GM12878 (cell line): ENCODE results near the gene MSH6. TPM values are rescaled to one million over a fixed set of nuclear protein-coding genes. Genes with fewer than 3 reads are reported as not detected.

ENCODE experiments used
- ATAC-seq: fragments of 200-7000 bp; cut with Tn5 transposase; 3 replicates; pipeline ENCODE4 v1.9.1; 2020; ENCODE audit warnings: mild to moderate bottlenecking, moderate library complexity
- BruUV-seq: library from RNA; stranded (reverse); fragments of 400-500 nt; replicated peaks from 2 replicates; lab custom pipeline; 2021; lab: Mats Ljungman, UMichigan
- CTCF ChIA-PET: fragments of 300-600 bp; sonication (Branson Sonifier 250); formaldehyde crosslinking; extraction: SDS; loops from one replicate; lab custom pipeline; 2021; ENCODE audit warnings: inconsistent platforms; lab: Yijun Ruan, JAX
- POLR2A ChIA-PET: fragments of 350-600 bp; formaldehyde crosslinking; extraction: SDS; loops from one replicate; lab custom pipeline; 2021; ENCODE audit warnings: inconsistent platforms; lab: Charles Lee
- RAD21 ChIA-PET: fragments of 300-600 bp; sonication (Branson Sonifier 250); formaldehyde crosslinking; loops from one replicate; lab custom pipeline; 2023; ENCODE audit warnings: antibody characterized with exemption; ENCODE audit not compliant: unreplicated experiment; lab: Charles Lee
- SMC1A ChIA-PET: fragments of 300-600 bp; sonication (Branson Sonifier 250); formaldehyde crosslinking; loops from one replicate; lab custom pipeline; 2023; ENCODE audit not compliant: unreplicated experiment, uncharacterized antibody; lab: Charles Lee
- DNase-seq: peaks from one replicate; pipeline ENCODE4 v3.0.0-alpha.2; 2011; ENCODE audit warnings: low read depth, low spot score
- FAIRE-seq: peaks from 3 replicates; lab custom pipeline; 2011; peaks lifted over from hg19 to GRCh38; lab: Jason Lieb, UNC
- H2AFZ ChIP-seq: 2 replicates; pipeline ENCODE4 v1.6.0; 2011; ENCODE audit warnings: low read depth, low read length, control low read depth; ENCODE audit not compliant: control insufficient read depth
- H3K27ac ChIP-seq: 2 replicates; pipeline ENCODE4 v1.5.1; 2011; ENCODE audit warnings: control low read depth; ENCODE audit not compliant: control insufficient read depth, insufficient read depth
- H3K27me3 ChIP-seq, 2 experiments: replicated peaks in 1 of 2; 2 replicates each; pipeline versions ENCODE4 v1.6.0 to v1.6.1; 2011; ENCODE audit warnings: low read length in 1 of 2; ENCODE audit not compliant: control insufficient read depth in 2 of 2, insufficient read depth in 2 of 2
- H3K36me3 ChIP-seq, 2 experiments: 2 replicates each; pipeline ENCODE4 v1.5.1; 2011; ENCODE audit warnings: low read length in 1 of 2; ENCODE audit not compliant: control insufficient read depth in 2 of 2, insufficient read depth in 2 of 2
- H3K4me1 ChIP-seq: 2 replicates; pipeline ENCODE4 v1.6.1; 2011; ENCODE audit warnings: mild to moderate bottlenecking, low read length, moderate library complexity, mixed read lengths; ENCODE audit not compliant: control insufficient read depth, insufficient read depth
- H3K4me2 ChIP-seq: 2 replicates; pipeline ENCODE4 v1.6.0; 2011; ENCODE audit warnings: control low read depth; ENCODE audit not compliant: control insufficient read depth, insufficient read depth
- H3K4me3 ChIP-seq: fragments of 200-600 bp; sonication (generic); 2 replicates; pipeline ENCODE4 v1.5.1; 2016
- H3K79me2 ChIP-seq: 2 replicates; pipeline ENCODE4 v1.6.0; 2011; ENCODE audit warnings: low read length; ENCODE audit not compliant: control insufficient read depth, insufficient read depth
- H3K9ac ChIP-seq: 2 replicates; pipeline ENCODE4 v1.8.0; 2011; ENCODE audit warnings: low read length, control low read depth, mixed read lengths; ENCODE audit not compliant: control insufficient read depth, insufficient read depth
- H3K9me3 ChIP-seq: replicated peaks from 3 replicates; pipeline ENCODE4 v1.5.1; 2011; ENCODE audit warnings: mild to moderate bottlenecking, low read length; ENCODE audit not compliant: control insufficient read depth, insufficient read depth
- H4K20me1 ChIP-seq: 2 replicates; pipeline ENCODE4 v1.6.0; 2011; ENCODE audit not compliant: control insufficient read depth, insufficient read depth
- BACH1 ChIP-seq: fragments of 450-650 bp; IDR thresholded peaks from 2 replicates; pipeline ENCODE4 v1.6.1; 2017; ENCODE audit warnings: mild to moderate bottlenecking, borderline replicate concordance
- BCL3 ChIP-seq: IDR thresholded peaks from 2 replicates; pipeline ENCODE4 v1.6.1; 2011; ENCODE audit warnings: borderline replicate concordance, low read depth, mild to moderate bottlenecking, moderate library complexity, low read length; ENCODE audit not compliant: insufficient read depth, poor library complexity, severe bottlenecking
- BCLAF1 ChIP-seq: fragments of 450-650 bp; IDR thresholded peaks from 2 replicates; pipeline ENCODE4 v1.6.1; 2017; ENCODE audit warnings: antibody characterized with exemption, mild to moderate bottlenecking, moderate library complexity
- CEBPB ChIP-seq, 2 experiments: fragments of 150-350 bp in 1 of 2; IDR thresholded peaks; 2 replicates each; pipeline ENCODE4 v1.6.1; 2012 to 2014; ENCODE audit warnings: low read depth in 2 of 2, low read length in 2 of 2, borderline replicate concordance in 1 of 2, inconsistent platforms in 1 of 2
- CHD4 ChIP-seq: fragments of 200-600 bp; sonication (generic); IDR thresholded peaks from 2 replicates; pipeline ENCODE4 v1.6.1; 2016; ENCODE audit warnings: mild to moderate bottlenecking
- CREB1 ChIP-seq: IDR thresholded peaks from 2 replicates; pipeline ENCODE4 v1.6.1; 2012; ENCODE audit warnings: low read depth, mild to moderate bottlenecking, inconsistent platforms
- EP300 ChIP-seq, 2 experiments: fragments of 150-350 bp in 1 of 2; IDR thresholded peaks; 2 replicates each; pipeline ENCODE4 v1.6.1; 2011 to 2012; ENCODE audit warnings: low read depth in 2 of 2, low read length in 2 of 2, borderline replicate concordance in 1 of 2, improper control_type of control experiment in 1 of 2, inconsistent platforms in 1 of 2; ENCODE audit not compliant: control insufficient read depth in 1 of 2
- FOXM1 ChIP-seq: IDR thresholded peaks from 2 replicates; pipeline ENCODE4 v1.6.1; 2012; ENCODE audit warnings: low read depth, mild to moderate bottlenecking, inconsistent platforms, low read length, moderate library complexity
- JUNB ChIP-seq: IDR thresholded peaks from 2 replicates; pipeline ENCODE4 v1.6.1; 2016; ENCODE audit warnings: antibody characterized with exemption, mild to moderate bottlenecking
- NR2C1 ChIP-seq: fragments of 450-650 bp; IDR thresholded peaks from 2 replicates; pipeline ENCODE4 v1.6.1; 2017; ENCODE audit warnings: antibody characterized with exemption, mild to moderate bottlenecking, moderate library complexity
- PBX3 ChIP-seq: IDR thresholded peaks from 2 replicates; pipeline ENCODE4 v1.6.1; 2011; ENCODE audit warnings: mild to moderate bottlenecking, low read depth, low read length, moderate library complexity; ENCODE audit not compliant: insufficient replicate concordance
- POLR2A ChIP-seq: IDR thresholded peaks from 2 replicates; pipeline ENCODE4 v1.6.1; 2011; ENCODE audit warnings: low read depth, mild to moderate bottlenecking, low read length
- SRF ChIP-seq, 2 experiments: IDR thresholded peaks; 2 replicates each; pipeline ENCODE4 v1.6.1; 2011; ENCODE audit warnings: low read depth in 2 of 2, low read length in 2 of 2, mild to moderate bottlenecking in 1 of 2, moderate library complexity in 1 of 2
- STAT1 ChIP-seq: fragments of 450-650 bp; conservative IDR thresholded peaks from 2 replicates; pipeline ENCODE4 v1.6.1; 2014; ENCODE audit warnings: antibody characterized with exemption, mild to moderate bottlenecking
- WRNIP1 ChIP-seq: IDR thresholded peaks from 2 replicates; pipeline ENCODE4 v1.6.1; 2011; ENCODE audit warnings: low read depth, low read length, improper control_type of control experiment, borderline replicate concordance
- YBX1 ChIP-seq: fragments of 450-650 bp; IDR thresholded peaks from 2 replicates; pipeline ENCODE4 v1.6.1; 2016; ENCODE audit warnings: antibody characterized with exemption
- ZNF622 ChIP-seq: fragments of 450-650 bp; IDR thresholded peaks from 2 replicates; pipeline ENCODE4 v1.6.1; 2017; ENCODE audit warnings: mild to moderate bottlenecking, inconsistent platforms
- WGBS: methylation state at CpG from one replicate; pipeline ENCODE4 v1.1.6; 2016; ENCODE audit warnings: low lambda C conversion rate; ENCODE audit not compliant: insufficient replicate concordance, insufficient coverage; ENCODE audit errors: missing lambda C conversion rate; 5-methylcytosine and 5-hydroxymethylcytosine counted together
- in situ Hi-C: fragments of 300-500 bp; cut with MboI; formaldehyde crosslinking; loops from 9 replicates; pipeline ENCODE4 v1.14.3; 2018; ENCODE audit warnings: mixed read lengths
- intact Hi-C: fragments of 100-400 bp; cut with micrococcal nuclease; formaldehyde crosslinking; loops from one replicate; pipeline ENCODE4 v1.14.2; 2022; ENCODE audit not compliant: unreplicated experiment
- polyA plus RNA-seq, 11 experiments: library from polyadenylated mRNA; depleted of rRNA in 4 of 11; unstranded in 6 of 11; stranded (reverse) in 5 of 11; fragments of >200 nt; fragmentation: Nextera tagmentation in 4 of 11; fragmentation: Illumina TruSeq in 1 of 11; extraction: Ambion mirVana in 4 of 11; extraction: Trizol in 1 of 11; gene quantifications; 1 replicate in 1 of 11; 2 replicates in 10 of 11; pipeline versions ENCODE4 v1.2.1 to v1.2.3, GENCODE V29; 2011 to 2016; ENCODE audit warnings: inconsistent platforms in 2 of 11, missing spikeins in 2 of 11, low read depth in 1 of 11
- total RNA-seq, 4 experiments: library from RNA; depleted of rRNA in 3 of 4; stranded (reverse); fragments of >200 nt in 3 of 4; fragmentation: Illumina TruSeq in 1 of 4; extraction: Trizol in 1 of 4; gene quantifications; 2 replicates each; pipeline versions ENCODE4 v1.2.1 to v1.2.3, GENCODE V29; 2013 to 2021
- TF ChIP-seq, protein P1 (sequence below): fragments of 450-650 bp; IDR thresholded peaks from 2 replicates; pipeline ENCODE4 v1.6.1; 2017; ENCODE audit warnings: borderline replicate concordance

Gene MSH6
- total and polyA plus RNA-seq, 10 of the 15 experiments (the other 5 are each of a cell fraction or from before 2014, with no cell fraction given): 12.4 to 108 (median 67.4) TPM

GRCh38 chr2:47767497-47767844 is 15.5 kb upstream of the MSH6 start:
- no peaks in the 10 kb centered on the region for H3K9me3 ChIP-seq
- ChIA-PET SMC1A (interaction anchor here (0.6 to 5.3 kb wide), 75 partner anchors 9 to 445 kb away, joined by 3 to 94 read pairs (median 4); partner anchors contain the start of gene MSH2), POLR2A (interaction anchor here (0.6 to 0.7 kb wide), 2 partner anchors 14 to 28 kb away, joined by 3 read pairs; no protein-coding TSS in a partner anchor), CTCF (interaction anchor here (0.6 to 5.2 kb wide), 87 partner anchors 8 to 1051 kb away, joined by 3 to 142 read pairs (median 4); partner anchors contain the start of genes MSH2 and MSH6), RAD21 (interaction anchor here (0.6 to 4.5 kb wide), 45 partner anchors 8 to 444 kb away, joined by 3 to 74 read pairs (median 5); partner anchors contain the start of genes MSH2 and MSH6)
- TF ChIP-seq JUNB: no peak
- no peak for TF ChIP-seq ZNF622
- no peak for TF ChIP-seq YBX1
- no peak for TF ChIP-seq CREB1
- no peak for TF ChIP-seq WRNIP1
- TF ChIP-seq BACH1: no peak
- no peak for TF ChIP-seq CEBPB (IDR thresholded peaks at IDR 0.05; ENCODE audit: borderline replicate concordance in 1 of 2, low read depth in 2 of 2, low read length in 2 of 2)
- no peak for TF ChIP-seq BCLAF1
- TF ChIP-seq SRF (IDR thresholded peaks at IDR 0.05; ENCODE audit: low read depth in 2 of 2, low read length in 2 of 2): no peak
- TF ChIP-seq BCL3: no peak
- TF ChIP-seq CHD4: no peak
- no peak for TF ChIP-seq FOXM1
- no peak for TF ChIP-seq NR2C1
- TF ChIP-seq, protein P1, sequence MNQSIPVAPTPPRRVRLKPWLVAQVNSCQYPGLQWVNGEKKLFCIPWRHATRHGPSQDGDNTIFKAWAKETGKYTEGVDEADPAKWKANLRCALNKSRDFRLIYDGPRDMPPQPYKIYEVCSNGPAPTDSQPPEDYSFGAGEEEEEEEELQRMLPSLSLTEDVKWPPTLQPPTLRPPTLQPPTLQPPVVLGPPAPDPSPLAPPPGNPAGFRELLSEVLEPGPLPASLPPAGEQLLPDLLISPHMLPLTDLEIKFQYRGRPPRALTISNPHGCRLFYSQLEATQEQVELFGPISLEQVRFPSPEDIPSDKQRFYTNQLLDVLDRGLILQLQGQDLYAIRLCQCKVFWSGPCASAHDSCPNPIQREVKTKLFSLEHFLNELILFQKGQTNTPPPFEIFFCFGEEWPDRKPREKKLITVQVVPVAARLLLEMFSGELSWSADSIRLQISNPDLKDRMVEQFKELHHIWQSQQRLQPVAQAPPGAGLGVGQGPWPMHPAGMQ: no peak
- no peak for TF ChIP-seq EP300 (IDR thresholded peaks at IDR 0.05; ENCODE audit: borderline replicate concordance in 1 of 2, control insufficient read depth in 1 of 2, low read depth in 2 of 2, low read length in 2 of 2)
- TF ChIP-seq PBX3: no peak
- TF ChIP-seq STAT1: no peak
- TF ChIP-seq POLR2A: no peak
- no peak overlapping the region for H3K9ac ChIP-seq
- H3K27me3 ChIP-seq: no peaks in the 10 kb centered on the region
- H2AFZ ChIP-seq: no peak overlapping the region; the same call in 1 of the 2 replicates
- no TSS peak for BruUV-seq
- FAIRE-seq (no peak), DNase-seq (no peak), ATAC-seq (peak; percentile 8; the same call in 1 of the 3 replicates)
- no peak overlapping the region for H3K4me2 ChIP-seq
- in situ Hi-C loops: loop anchor here (5.0 kb wide), 2 partner anchors 320 to 430 kb away; no protein-coding TSS in a partner anchor
- no peak overlapping the region for H3K27ac ChIP-seq
- H3K79me2 ChIP-seq: no peaks in the 10 kb centered on the region
- 0% methylated on average over 3 of the region's 3 CpGs for WGBS
- H3K4me3 ChIP-seq: no peak overlapping the region
- no peaks in the 10 kb centered on the region for H4K20me1 ChIP-seq
- intact Hi-C loops: loop anchor here (1.0 to 5.0 kb wide), 2 partner anchors 43 to 110 kb away; no protein-coding TSS in a partner anchor
- H3K4me1 ChIP-seq: peaks cover 2% of the 10 kb centered on the region
- H3K36me3 ChIP-seq: no peaks in the 10 kb centered on the region
